Activated CD4-positive, alpha-beta T cell treated with anti-CD3 and anti-CD28 coated beads, Interleukin-2, amount 10 ng/mL, durations not matched to agents 7 days and 5 days (primary cell): Measurements from ENCODE around the gene ATP6V1E1. TPM values are rescaled to one million over a fixed set of nuclear protein-coding genes. Genes with fewer than 3 reads are reported as not detected.
"Not testable (repeated sequence)": the region's sequence is repeated elsewhere in the genome, so short reads cannot be mapped to it uniquely, and the experiment has no call there.

Experiments
- CTCF ChIA-PET: fragments of 350-600 bp; sonication (Branson Sonifier 250); formaldehyde crosslinking; loops from one replicate; lab custom pipeline; 2021; ENCODE audit warnings: antibody characterized with exemption; lab: Charles Lee
- POLR2A ChIA-PET: fragments of 350-600 bp; sonication (Branson Sonifier 250); formaldehyde crosslinking; loops from one replicate; lab custom pipeline; 2021; ENCODE audit warnings: antibody characterized with exemption; lab: Charles Lee
- DNase-seq: peaks from one replicate; pipeline ENCODE4 v3.0.0-alpha.2; 2020
- H3K27ac Mint-ChIP-seq: one replicate; pipeline ENCODE4 v1.8.0; 2021; ENCODE audit warnings: mild to moderate bottlenecking, moderate library complexity, mixed read lengths
- H3K27me3 Mint-ChIP-seq: one replicate; pipeline ENCODE4 v1.8.0; 2021; ENCODE audit warnings: mixed read lengths
- H3K36me3 Mint-ChIP-seq: one replicate; pipeline ENCODE4 v1.8.0; 2021; ENCODE audit warnings: low read depth, mixed read lengths
- H3K4me1 Mint-ChIP-seq: one replicate; pipeline ENCODE4 v1.8.0; 2021; ENCODE audit warnings: mixed read lengths
- H3K4me3 Mint-ChIP-seq: one replicate; pipeline ENCODE4 v1.8.0; 2021; ENCODE audit warnings: mild to moderate bottlenecking, moderate library complexity, mixed read lengths
- H3K9me3 Mint-ChIP-seq: one replicate; pipeline ENCODE4 v1.8.0; 2021; ENCODE audit warnings: mixed read lengths
- total RNA-seq, 2 experiments: library from RNA; stranded (reverse); gene quantifications; one replicate each; pipeline ENCODE4 v1.2.3, GENCODE V29; 2021

The ATP6V1E1 gene
- total RNA-seq, 2 experiments from 2014 or later = 89.9 to 98.4 TPM

GRCh38 chr22:17575151-17575550, 53.4 kb downstream of the ATP6V1E1 start:
- Mint-ChIP-seq H3K27me3 (no peaks in the 10 kb centered on the region), H3K36me3 (no peaks in the 10 kb centered on the region), H3K27ac (no peak overlapping the region), H3K4me3 (no peak overlapping the region), H3K4me1 (no peaks in the 10 kb centered on the region), H3K9me3 (no peaks in the 10 kb centered on the region)
- ChIA-PET CTCF (no interaction called here), POLR2A (no interaction called here)
- DNase-seq = no peak

- DNase-seq = no peak
- Mint-ChIP-seq H3K4me3 (no peak overlapping the region), H3K9me3 (no peaks in the 10 kb centered on the region), H3K4me1 (no peaks in the 10 kb centered on the region), H3K27me3 (no peaks in the 10 kb centered on the region), H3K36me3 (no peaks in the 10 kb centered on the region), H3K27ac (no peak overlapping the region)
- CTCF ChIA-PET = interaction anchor here (1.4 kb wide), 1 partner anchor 13 kb away, joined by 3 read pairs; no protein-coding TSS in a partner anchor
- POLR2A ChIA-PET = no interaction called here
These were observed 57.5 kb downstream of the ATP6V1E1 start for GRCh38 chr22:17570851-17571631.

GRCh38 chr22:17569971-17570511, 58.5 kb downstream of the ATP6V1E1 start:
- POLR2A ChIA-PET = no interaction called here
- H3K4me3 Mint-ChIP-seq = no peak overlapping the region
- H3K27ac Mint-ChIP-seq = no peak overlapping the region
- H3K27me3 Mint-ChIP-seq = no peaks in the 10 kb centered on the region
- H3K4me1 Mint-ChIP-seq = no peaks in the 10 kb centered on the region
- CTCF ChIA-PET = interaction anchor here (1.1 kb wide), 1 partner anchor 11 kb away, joined by 3 read pairs; no protein-coding TSS in a partner anchor
- H3K9me3 Mint-ChIP-seq = no peaks in the 10 kb centered on the region
- DNase-seq = no peak
- H3K36me3 Mint-ChIP-seq = no peaks in the 10 kb centered on the region

- Mint-ChIP-seq H3K9me3 (no peaks in the 10 kb centered on the region), H3K4me1 (no peaks in the 10 kb centered on the region), H3K4me3 (no peak overlapping the region), H3K27ac (no peak overlapping the region), H3K36me3 (no peaks in the 10 kb centered on the region), H3K27me3 (no peaks in the 10 kb centered on the region)
- ChIA-PET POLR2A (no interaction called here), CTCF (interaction anchor here (1.2 kb wide), 1 partner anchor 27 kb away, joined by 3 read pairs; no protein-coding TSS in a partner anchor)
- no peak for DNase-seq
These were observed 61.8 kb downstream of the ATP6V1E1 start for GRCh38 chr22:17566776-17567175.

GRCh38 chr22:17566016-17566687, 62.4 kb downstream of the ATP6V1E1 start:
- H3K9me3 Mint-ChIP-seq, H3K36me3 Mint-ChIP-seq, DNase-seq, H3K4me1 Mint-ChIP-seq, POLR2A ChIA-PET, H3K27me3 Mint-ChIP-seq, H3K4me3 Mint-ChIP-seq, H3K27ac Mint-ChIP-seq: not testable (repeated sequence)
- CTCF ChIA-PET = interaction anchor here (0.6 to 1.2 kb wide), 4 partner anchors 17 to 55 kb away, joined by 3 read pairs; no protein-coding TSS in a partner anchor

GRCh38 chr22:17563936-17564391, 64.6 kb downstream of the ATP6V1E1 start:
- Mint-ChIP-seq H3K9me3 (no peaks in the 10 kb centered on the region), H3K4me3 (no peak overlapping the region), H3K36me3 (no peaks in the 10 kb centered on the region), H3K4me1 (no peaks in the 10 kb centered on the region), H3K27ac (peak overlapping the region; percentile 52), H3K27me3 (peaks cover 2% of the 10 kb centered on the region)
- DNase-seq = no peak
- ChIA-PET CTCF (interaction anchor here (0.7 kb wide), 1 partner anchor 49 kb away, joined by 3 read pairs; no protein-coding TSS in a partner anchor), POLR2A (no interaction called here)

- POLR2A ChIA-PET = no interaction called here
- no peaks in the 10 kb centered on the region for H3K4me1 Mint-ChIP-seq
- H3K27ac Mint-ChIP-seq = peak within 1 kb of the TSS; percentile 52
- H3K9me3 Mint-ChIP-seq = no peaks in the 10 kb centered on the region
- peaks cover 2% of the 10 kb centered on the region for H3K27me3 Mint-ChIP-seq
- no peaks in the 10 kb centered on the region for H3K36me3 Mint-ChIP-seq
- H3K4me3 Mint-ChIP-seq = no peak within 1 kb of the TSS
- CTCF ChIA-PET = no interaction called here
- no peak for DNase-seq
These were observed 65.4 kb downstream of the ATP6V1E1 start, which contains the start of gene SLC25A18 for GRCh38 chr22:17562906-17563870. Gene SLC25A18 (plus strand): TSS chr22:17563498. CDS start chr22:17579945, 16,447 bp downstream.

- Mint-ChIP-seq H3K4me1 (no peaks in the 10 kb centered on the region), H3K9me3 (no peaks in the 10 kb centered on the region), H3K27ac (no peak overlapping the region), H3K27me3 (peaks cover 2% of the 10 kb centered on the region), H3K36me3 (no peaks in the 10 kb centered on the region), H3K4me3 (no peak overlapping the region)
- ChIA-PET POLR2A (no interaction called here), CTCF (interaction anchor here (0.6 to 1.3 kb wide), 4 partner anchors 10 to 183 kb away, joined by 3 to 5 read pairs (median 3); no protein-coding TSS in a partner anchor)
- DNase-seq = no peak
These were observed 69.4 kb downstream of the ATP6V1E1 start for GRCh38 chr22:17559188-17559587.

GRCh38 chr22:17554814-17555213, 73.7 kb downstream of the ATP6V1E1 start:
- DNase-seq = no peak
- H3K27me3 Mint-ChIP-seq = no peaks in the 10 kb centered on the region
- no peak overlapping the region for H3K4me3 Mint-ChIP-seq
- no peaks in the 10 kb centered on the region for H3K9me3 Mint-ChIP-seq
- ChIA-PET CTCF (no interaction called here), POLR2A (no interaction called here)
- H3K36me3 Mint-ChIP-seq = no peaks in the 10 kb centered on the region
- no peak overlapping the region for H3K27ac Mint-ChIP-seq
- H3K4me1 Mint-ChIP-seq = no peaks in the 10 kb centered on the region

- DNase-seq = no peak
- Mint-ChIP-seq H3K36me3 (no peaks in the 10 kb centered on the region), H3K4me3 (no peak overlapping the region), H3K27me3 (no peaks in the 10 kb centered on the region), H3K4me1 (no peaks in the 10 kb centered on the region), H3K27ac (no peak overlapping the region), H3K9me3 (no peaks in the 10 kb centered on the region)
- POLR2A ChIA-PET = no interaction called here
- CTCF ChIA-PET = no interaction called here
These were observed 75.8 kb downstream of the ATP6V1E1 start for GRCh38 chr22:17552737-17553136.

- H3K27ac Mint-ChIP-seq = no peak overlapping the region
- H3K27me3 Mint-ChIP-seq = no peaks in the 10 kb centered on the region
- CTCF ChIA-PET = interaction anchor here (0.6 kb wide), 1 partner anchor 55 kb away, joined by 5 read pairs; no protein-coding TSS in a partner anchor
These were observed 78.9 kb downstream of the ATP6V1E1 start for GRCh38 chr22:17549655-17550054.

GRCh38 chr22:17549183-17549582, 79.4 kb downstream of the ATP6V1E1 start:
- no peak for DNase-seq
- Mint-ChIP-seq H3K27me3 (no peaks in the 10 kb centered on the region), H3K27ac (no peak overlapping the region), H3K36me3 (no peaks in the 10 kb centered on the region), H3K4me3 (no peak overlapping the region), H3K4me1 (no peaks in the 10 kb centered on the region), H3K9me3 (no peaks in the 10 kb centered on the region)
- CTCF ChIA-PET = no interaction called here
- POLR2A ChIA-PET = no interaction called here

More at GRCh38 chr22:17549655-17550054, 78.9 kb downstream of the ATP6V1E1 start:
- H3K36me3 Mint-ChIP-seq = no peaks in the 10 kb centered on the region
- H3K9me3 Mint-ChIP-seq = no peaks in the 10 kb centered on the region
- H3K4me1 Mint-ChIP-seq = no peaks in the 10 kb centered on the region
- no peak for DNase-seq
- H3K4me3 Mint-ChIP-seq = no peak overlapping the region
- POLR2A ChIA-PET = no interaction called here
